HEK293T (cell line): Measurements from ENCODE around the gene NLRP1.

ENCODE experiments used
- ARNT ChIP-seq: fragments of 450-650 bp; IDR thresholded peaks from 2 replicates; pipeline ENCODE4 v1.6.1; 2017; ENCODE audit warnings: mild to moderate bottlenecking
- BHLHE40 ChIP-seq: fragments of 450-650 bp; IDR thresholded peaks from 2 replicates; pipeline ENCODE4 v1.6.1; 2016; ENCODE audit warnings: mild to moderate bottlenecking, moderate library complexity, borderline replicate concordance
- CTBP1 ChIP-seq: fragments of 450-650 bp; IDR thresholded peaks from 2 replicates; pipeline ENCODE4 v1.6.1; 2016; ENCODE audit warnings: borderline replicate concordance
- FOXA1 ChIP-seq: fragments of 450-650 bp; IDR thresholded peaks from 2 replicates; pipeline ENCODE4 v1.6.1; 2016; ENCODE audit warnings: mild to moderate bottlenecking
- FOXK2 ChIP-seq: fragments of 450-650 bp; IDR thresholded peaks from 2 replicates; pipeline ENCODE4 v1.6.1; 2016; ENCODE audit warnings: mild to moderate bottlenecking
- FOXM1 ChIP-seq: fragments of 450-650 bp; IDR thresholded peaks from 2 replicates; pipeline ENCODE4 v1.6.1; 2017; ENCODE audit warnings: mild to moderate bottlenecking, borderline replicate concordance
- HDGF ChIP-seq: fragments of 450-650 bp; IDR thresholded peaks from 2 replicates; pipeline ENCODE4 v1.6.1; 2017; ENCODE audit warnings: antibody characterized with exemption, borderline replicate concordance
- LEF1 ChIP-seq: fragments of 450-650 bp; IDR thresholded peaks from 2 replicates; pipeline ENCODE4 v1.6.1; 2017; ENCODE audit warnings: mild to moderate bottlenecking, borderline replicate concordance
- NFRKB ChIP-seq: fragments of 450-650 bp; IDR thresholded peaks from 2 replicates; pipeline ENCODE4 v1.6.1; 2016; ENCODE audit warnings: mild to moderate bottlenecking, moderate library complexity
- PKNOX1 ChIP-seq: fragments of 450-650 bp; IDR thresholded peaks from 2 replicates; pipeline ENCODE4 v1.6.1; 2016
- SP1 ChIP-seq: fragments of 450-650 bp; IDR thresholded peaks from 2 replicates; pipeline ENCODE4 v1.6.1; 2017
- SUZ12 ChIP-seq: fragments of 450-650 bp; IDR thresholded peaks from 2 replicates; pipeline ENCODE4 v1.6.1; 2016; ENCODE audit warnings: mild to moderate bottlenecking
- TARDBP ChIP-seq: fragments of 450-650 bp; IDR thresholded peaks from 2 replicates; pipeline ENCODE4 v1.6.1; 2016
- ZNF384 ChIP-seq: fragments of 450-650 bp; IDR thresholded peaks from 2 replicates; pipeline ENCODE4 v1.6.1; 2016

GRCh38 chr17:5478992-5479391, 105.3 kb downstream of the NLRP1 start:
- TF ChIP-seq SUZ12 (no peak), TARDBP (no peak), HDGF (no peak), FOXM1 (no peak), SP1 (no peak), PKNOX1 (no peak), FOXA1 (no peak), ZNF384 (no peak), FOXK2 (no peak), BHLHE40 (no peak), ARNT (no peak), NFRKB (no peak), CTBP1 (no peak), LEF1 (no peak)
